Measurements from ENCODE around the gene GPRC5D.

The GPRC5D gene

GRCh38 chr12:12929696-12930095, 22.3 kb downstream of the GPRC5D start:
- Histone ChIP-seq H3K4me1 (no peaks in the 10 kb centered on the region; the same call in 1 of the 2 replicates), H3K36me3 (no peaks in the 10 kb centered on the region), H3K4me3 (ENCODE audit: low read depth, low read length) (no peak overlapping the region), H3K27me3 (peaks cover 3% of the 10 kb centered on the region; the same call in 1 of the 2 replicates), H3K9me3 (no peaks in the 10 kb centered on the region)
- DNase-seq, result no peak
- TF ChIP-seq CTCF (IDR thresholded peaks at IDR 0.05; ENCODE audit: low read depth, low read length), result no peak

- peak overlapping the region; percentile 72 for H3K4me3 ChIP-seq (ENCODE audit: low read depth, low read length)
These were observed 24.5 kb downstream of the GPRC5D start for GRCh38 chr12:12927211-12928079.

GRCh38 chr12:12926571-12927071, 25.3 kb downstream of the GPRC5D start:
- Histone ChIP-seq H3K4me1 (no peaks in the 10 kb centered on the region; the same call in 1 of the 2 replicates), H3K36me3 (no peaks in the 10 kb centered on the region), H3K4me3 (ENCODE audit: low read depth, low read length) (peak overlapping the region; percentile 47), H3K9me3 (no peaks in the 10 kb centered on the region), H3K27me3 (no peaks in the 10 kb centered on the region)
- DNase-seq, result no peak
- no peak for TF ChIP-seq CTCF (IDR thresholded peaks at IDR 0.05; ENCODE audit: low read depth, low read length)

More at GRCh38 chr12:12927211-12928079, 24.5 kb downstream of the GPRC5D start:
- TF ChIP-seq CTCF (IDR thresholded peaks at IDR 0.05; ENCODE audit: low read depth, low read length), result no peak
- H3K4me1 ChIP-seq, result no peaks in the 10 kb centered on the region; the same call in 1 of the 2 replicates
- no peaks in the 10 kb centered on the region for H3K36me3 ChIP-seq
- no peaks in the 10 kb centered on the region for H3K9me3 ChIP-seq
- DNase-seq, result peak; percentile 78
- H3K27me3 ChIP-seq, result no peaks in the 10 kb centered on the region

GRCh38 chr12:12925388-12925787, 26.6 kb downstream of the GPRC5D start:
- no peak for TF ChIP-seq CTCF (IDR thresholded peaks at IDR 0.05; ENCODE audit: low read depth, low read length)
- no peaks in the 10 kb centered on the region for H3K9me3 ChIP-seq
- no peaks in the 10 kb centered on the region for H3K27me3 ChIP-seq
- no peaks in the 10 kb centered on the region; the same call in 1 of the 2 replicates for H3K4me1 ChIP-seq
- H3K4me3 ChIP-seq (ENCODE audit: low read depth, low read length), result no peak overlapping the region
- no peaks in the 10 kb centered on the region for H3K36me3 ChIP-seq
- no peak for DNase-seq

GRCh38 chr12:12924169-12924568, 27.8 kb downstream of the GPRC5D start:
- Histone ChIP-seq H3K4me3 (ENCODE audit: low read depth, low read length) (no peak overlapping the region), H3K27me3 (0 out of 2 replicates have a peak, but pooled peaks cover 3% of the 10 kb centered on the region), H3K36me3 (no peaks in the 10 kb centered on the region), H3K4me1 (no peaks in the 10 kb centered on the region; the same call in 1 of the 2 replicates), H3K9me3 (no peaks in the 10 kb centered on the region)
- TF ChIP-seq CTCF (IDR thresholded peaks at IDR 0.05; ENCODE audit: low read depth, low read length), result no peak
- no peak for DNase-seq

GRCh38 chr12:12922978-12923377, 29.0 kb downstream of the GPRC5D start:
- H3K4me1 ChIP-seq, result no peaks in the 10 kb centered on the region; the same call in 1 of the 2 replicates
- no peak for TF ChIP-seq CTCF (IDR thresholded peaks at IDR 0.05; ENCODE audit: low read depth, low read length)
- H3K9me3 ChIP-seq, result no peaks in the 10 kb centered on the region
- no peak overlapping the region for H3K4me3 ChIP-seq (ENCODE audit: low read depth, low read length)
- no peak for DNase-seq
- H3K27me3 ChIP-seq, result peaks cover 3% of the 10 kb centered on the region; the same call in 1 of the 2 replicates
- no peaks in the 10 kb centered on the region for H3K36me3 ChIP-seq

All from BE2C (cell line).